Measurements from ENCODE around the gene BIRC6.
"Not testable (repeated sequence)": the region's sequence is repeated elsewhere in the genome, so short reads cannot be mapped to it uniquely, and the experiment has no call there.

Gene BIRC6

GRCh38 chr2:32365679-32366078 is 8.9 kb downstream of the BIRC6 start:
- H3K4me1 Mint-ChIP-seq (ENCODE audit: low read depth), result peaks cover 76% of the 10 kb centered on the region

GRCh38 chr2:32366595-32366994 is 9.8 kb downstream of the BIRC6 start:
- no peaks in the 10 kb centered on the region for H3K9me3 Mint-ChIP-seq
- no peaks in the 10 kb centered on the region for H3K27me3 Mint-ChIP-seq
- peaks cover 75% of the 10 kb centered on the region for H3K4me1 Mint-ChIP-seq (ENCODE audit: low read depth)
- no peak overlapping the region for H3K27ac Mint-ChIP-seq
- peaks cover 30% of the 10 kb centered on the region for H3K36me3 Mint-ChIP-seq (ENCODE audit: low read depth)
- H3K4me3 Mint-ChIP-seq, result no peak overlapping the region

More at GRCh38 chr2:32365679-32366078, 8.9 kb downstream of the BIRC6 start:
- H3K4me3 Mint-ChIP-seq, H3K9me3 Mint-ChIP-seq, H3K27ac Mint-ChIP-seq, H3K27me3 Mint-ChIP-seq: not testable (repeated sequence)
- peaks cover 34% of the 10 kb centered on the region for H3K36me3 Mint-ChIP-seq (ENCODE audit: low read depth)

- Mint-ChIP-seq H3K4me3 (no peak overlapping the region), H3K9me3 (no peaks in the 10 kb centered on the region), H3K4me1 (ENCODE audit: low read depth) (peaks cover 64% of the 10 kb centered on the region), H3K27ac (no peak overlapping the region), H3K36me3 (ENCODE audit: low read depth) (peaks cover 31% of the 10 kb centered on the region), H3K27me3 (no peaks in the 10 kb centered on the region)
Measured at GRCh38 chr2:32369222-32369621, 12.4 kb downstream of the BIRC6 start.

GRCh38 chr2:32370942-32371341 is 14.1 kb downstream of the BIRC6 start:
- not testable (repeated sequence) for H3K27ac Mint-ChIP-seq, H3K9me3 Mint-ChIP-seq, H3K27me3 Mint-ChIP-seq, H3K4me3 Mint-ChIP-seq
- Mint-ChIP-seq H3K4me1 (ENCODE audit: low read depth) (peaks cover 67% of the 10 kb centered on the region), H3K36me3 (ENCODE audit: low read depth) (peaks cover 28% of the 10 kb centered on the region)

- Mint-ChIP-seq H3K36me3 (ENCODE audit: low read depth) (peaks cover 22% of the 10 kb centered on the region), H3K4me3 (no peak overlapping the region), H3K27me3 (no peaks in the 10 kb centered on the region), H3K27ac (no peak overlapping the region), H3K4me1 (ENCODE audit: low read depth) (peaks cover 66% of the 10 kb centered on the region), H3K9me3 (no peaks in the 10 kb centered on the region)
Measured at GRCh38 chr2:32372519-32373182, 15.8 kb downstream of the BIRC6 start.

- H3K9me3 Mint-ChIP-seq, result no peaks in the 10 kb centered on the region
- H3K36me3 Mint-ChIP-seq (ENCODE audit: low read depth), result peaks cover 20% of the 10 kb centered on the region
- no peak overlapping the region for H3K4me3 Mint-ChIP-seq
- no peak overlapping the region for H3K27ac Mint-ChIP-seq
- no peaks in the 10 kb centered on the region for H3K27me3 Mint-ChIP-seq
- peaks cover 57% of the 10 kb centered on the region for H3K4me1 Mint-ChIP-seq (ENCODE audit: low read depth)
Measured at GRCh38 chr2:32375228-32375892, 18.5 kb downstream of the BIRC6 start.

- H3K27ac Mint-ChIP-seq, result no peak overlapping the region
- H3K4me1 Mint-ChIP-seq (ENCODE audit: low read depth), result peaks cover 49% of the 10 kb centered on the region
- no peaks in the 10 kb centered on the region for H3K9me3 Mint-ChIP-seq
- no peaks in the 10 kb centered on the region for H3K27me3 Mint-ChIP-seq
- peaks cover 29% of the 10 kb centered on the region for H3K36me3 Mint-ChIP-seq (ENCODE audit: low read depth)
- H3K4me3 Mint-ChIP-seq, result no peak overlapping the region
Measured at GRCh38 chr2:32376756-32377155, 19.9 kb downstream of the BIRC6 start.

- Mint-ChIP-seq H3K4me3 (no peak overlapping the region), H3K4me1 (ENCODE audit: low read depth) (peaks cover 46% of the 10 kb centered on the region), H3K36me3 (ENCODE audit: low read depth) (peaks cover 29% of the 10 kb centered on the region), H3K9me3 (no peaks in the 10 kb centered on the region), H3K27me3 (no peaks in the 10 kb centered on the region), H3K27ac (no peak overlapping the region)
Measured at GRCh38 chr2:32377928-32378327, 21.1 kb downstream of the BIRC6 start.

GRCh38 chr2:32379352-32379751 is 22.5 kb downstream of the BIRC6 start:
- Mint-ChIP-seq H3K27ac (no peak overlapping the region), H3K9me3 (no peaks in the 10 kb centered on the region), H3K36me3 (ENCODE audit: low read depth) (peaks cover 30% of the 10 kb centered on the region), H3K27me3 (no peaks in the 10 kb centered on the region), H3K4me1 (ENCODE audit: low read depth) (peaks cover 37% of the 10 kb centered on the region), H3K4me3 (no peak overlapping the region)

GRCh38 chr2:32383858-32384257 is 27.0 kb downstream of the BIRC6 start:
- no peaks in the 10 kb centered on the region for H3K27me3 Mint-ChIP-seq
- H3K36me3 Mint-ChIP-seq (ENCODE audit: low read depth), result peaks cover 54% of the 10 kb centered on the region
- no peaks in the 10 kb centered on the region for H3K9me3 Mint-ChIP-seq
- H3K4me1 Mint-ChIP-seq (ENCODE audit: low read depth), result peaks cover 4% of the 10 kb centered on the region
- H3K4me3 Mint-ChIP-seq, result no peak overlapping the region
- H3K27ac Mint-ChIP-seq, result no peak overlapping the region

- no peak overlapping the region for H3K27ac Mint-ChIP-seq
- no peaks in the 10 kb centered on the region for H3K27me3 Mint-ChIP-seq
- H3K9me3 Mint-ChIP-seq, result no peaks in the 10 kb centered on the region
- peaks cover 55% of the 10 kb centered on the region for H3K36me3 Mint-ChIP-seq (ENCODE audit: low read depth)
- no peak overlapping the region for H3K4me3 Mint-ChIP-seq
- peaks cover under 1% of the 10 kb centered on the region for H3K4me1 Mint-ChIP-seq (ENCODE audit: low read depth)
Measured at GRCh38 chr2:32384529-32384928, 27.7 kb downstream of the BIRC6 start.

GRCh38 chr2:32386739-32387138 is 29.9 kb downstream of the BIRC6 start:
- no peaks in the 10 kb centered on the region for H3K27me3 Mint-ChIP-seq
- no peaks in the 10 kb centered on the region for H3K4me1 Mint-ChIP-seq (ENCODE audit: low read depth)
- peaks cover 60% of the 10 kb centered on the region for H3K36me3 Mint-ChIP-seq (ENCODE audit: low read depth)
- H3K4me3 Mint-ChIP-seq, result no peak overlapping the region
- H3K9me3 Mint-ChIP-seq, result no peaks in the 10 kb centered on the region
- peak overlapping the region; percentile 11 for H3K27ac Mint-ChIP-seq

GRCh38 chr2:32399221-32399620 is 42.4 kb downstream of the BIRC6 start:
- no peaks in the 10 kb centered on the region for H3K27me3 Mint-ChIP-seq
- H3K4me1 Mint-ChIP-seq (ENCODE audit: low read depth), result peaks cover 18% of the 10 kb centered on the region
- peaks cover 54% of the 10 kb centered on the region for H3K36me3 Mint-ChIP-seq (ENCODE audit: low read depth)
- H3K4me3 Mint-ChIP-seq, result no peak overlapping the region
- no peak overlapping the region for H3K27ac Mint-ChIP-seq
- no peaks in the 10 kb centered on the region for H3K9me3 Mint-ChIP-seq

- Mint-ChIP-seq H3K9me3 (no peaks in the 10 kb centered on the region), H3K36me3 (ENCODE audit: low read depth) (peaks cover 48% of the 10 kb centered on the region)
Measured at GRCh38 chr2:32402091-32402490, 45.3 kb downstream of the BIRC6 start.

GRCh38 chr2:32403782-32404181 is 47.0 kb downstream of the BIRC6 start:
- Mint-ChIP-seq H3K36me3 (ENCODE audit: low read depth) (peaks cover 47% of the 10 kb centered on the region), H3K27me3 (no peaks in the 10 kb centered on the region), H3K4me3 (no peak overlapping the region)

More at GRCh38 chr2:32402091-32402490, 45.3 kb downstream of the BIRC6 start:
- H3K4me3 Mint-ChIP-seq, result no peak overlapping the region
- no peaks in the 10 kb centered on the region for H3K27me3 Mint-ChIP-seq
- no peak overlapping the region for H3K27ac Mint-ChIP-seq
- peaks cover 18% of the 10 kb centered on the region for H3K4me1 Mint-ChIP-seq (ENCODE audit: low read depth)

GRCh38 chr2:32404691-32405090 is 47.9 kb downstream of the BIRC6 start:
- H3K4me1 Mint-ChIP-seq (ENCODE audit: low read depth), result peaks cover 18% of the 10 kb centered on the region
- no peak overlapping the region for H3K27ac Mint-ChIP-seq
- peaks cover 52% of the 10 kb centered on the region for H3K36me3 Mint-ChIP-seq (ENCODE audit: low read depth)
- H3K4me3 Mint-ChIP-seq, result no peak overlapping the region
- no peaks in the 10 kb centered on the region for H3K27me3 Mint-ChIP-seq
- H3K9me3 Mint-ChIP-seq, result no peaks in the 10 kb centered on the region

More at GRCh38 chr2:32403782-32404181, 47.0 kb downstream of the BIRC6 start:
- no peak overlapping the region for H3K27ac Mint-ChIP-seq
- no peaks in the 10 kb centered on the region for H3K9me3 Mint-ChIP-seq
- peaks cover 18% of the 10 kb centered on the region for H3K4me1 Mint-ChIP-seq (ENCODE audit: low read depth)
